H1 (cell line): ENCODE data around the gene VSIR. TPM values are rescaled to one million over a fixed set of nuclear protein-coding genes. Genes with fewer than 3 reads are reported as not detected.
A peak's percentile ranks its signal among the peaks of the same experiment; 100 is the strongest.

Experiments used
- CTCF ChIA-PET: fragments of 300-600 bp; sonication (Branson Sonifier 250); formaldehyde crosslinking; loops from one replicate; lab custom pipeline; 2021; ENCODE audit not compliant: partially characterized antibody; lab: Charles Lee
- POLR2A ChIA-PET: fragments of 300-600 bp; sonication (Branson Sonifier 250); formaldehyde crosslinking; loops from one replicate; lab custom pipeline; 2021; ENCODE audit warnings: inconsistent platforms; ENCODE audit not compliant: partially characterized antibody; lab: Charles Lee
- DNase-seq, 2 experiments: peaks; one replicate each; pipeline versions ENCODE4 v3.0.0 to v3.0.0-alpha.2; 2010 to 2022; ENCODE audit warnings: low spot score in 2 of 2, low read depth in 1 of 2, mixed read lengths in 1 of 2
- FAIRE-seq: peaks from 2 replicates; lab custom pipeline; 2011; peaks lifted over from hg19 to GRCh38; lab: Jason Lieb, UNC
- H2AFZ ChIP-seq: 2 replicates; pipeline ENCODE4 v1.8.1; 2012; ENCODE audit warnings: low read length, inconsistent platforms
- H2AK5ac ChIP-seq: 2 replicates; pipeline ENCODE4 v1.6.1; 2013; ENCODE audit warnings: low read depth, low read length
- H2BK120ac ChIP-seq: replicated peaks from 2 replicates; pipeline ENCODE3; 2013; ENCODE audit warnings: low read depth, low read length, inconsistent platforms
- H2BK12ac ChIP-seq: 2 replicates; pipeline ENCODE4 v1.6.1; 2013; ENCODE audit warnings: low read depth, low read length
- H2BK15ac ChIP-seq: 2 replicates; pipeline ENCODE4 v1.6.1; 2013; ENCODE audit warnings: low read length
- H2BK20ac ChIP-seq: 2 replicates; pipeline ENCODE4 v1.6.1; 2013; ENCODE audit warnings: low read length
- H2BK5ac ChIP-seq: 2 replicates; pipeline ENCODE4 v1.6.1; 2013; ENCODE audit warnings: low read depth, low read length
- H3K14ac ChIP-seq: 2 replicates; pipeline ENCODE4 v1.6.1; 2013; ENCODE audit warnings: inconsistent platforms; ENCODE audit not compliant: insufficient read length
- H3K18ac ChIP-seq: 2 replicates; pipeline ENCODE4 v1.6.1; 2013; ENCODE audit warnings: low read length; ENCODE audit errors: extremely low read depth
- H3K23ac ChIP-seq: 2 replicates; pipeline ENCODE4 v1.6.1; 2013; ENCODE audit warnings: inconsistent platforms; ENCODE audit not compliant: insufficient read length
- H3K23me2 ChIP-seq: 2 replicates; pipeline ENCODE4 v1.6.1; 2013; ENCODE audit warnings: low read depth, low read length
- H3K27ac ChIP-seq: 2 replicates; pipeline ENCODE4 v1.6.1; 2011; ENCODE audit warnings: low read depth, low read length, inconsistent platforms
- H3K27me3 ChIP-seq, 4 experiments: replicated peaks in 1 of 4; 1 replicate in 1 of 4; 2 replicates in 3 of 4; pipeline versions ENCODE4 v1.6.1 to v1.8.1; 2011 to 2013; ENCODE audit warnings: low read length in 3 of 4, mild to moderate bottlenecking in 3 of 4, inconsistent platforms in 2 of 4, mixed read lengths in 2 of 4, moderate library complexity in 1 of 4; ENCODE audit not compliant: control insufficient read depth in 3 of 4, insufficient read depth in 3 of 4; ENCODE audit errors: extremely low read depth in 1 of 4
- H3K36me3 ChIP-seq, 4 experiments: 2 replicates each; pipeline versions ENCODE4 v1.6.1 to v1.8.1; 2011 to 2013; ENCODE audit warnings: mild to moderate bottlenecking in 4 of 4, low read length in 3 of 4, moderate library complexity in 2 of 4, control low read depth in 1 of 4, inconsistent platforms in 1 of 4; ENCODE audit not compliant: insufficient read depth in 4 of 4, control insufficient read depth in 2 of 4
- H3K4ac ChIP-seq: replicated peaks from 2 replicates; pipeline ENCODE3; 2013; ENCODE audit warnings: low read length, low read depth, mixed read lengths, inconsistent platforms; ENCODE audit not compliant: insufficient read length
- H3K4me1 ChIP-seq, 4 experiments: replicated peaks in 1 of 4; 1 replicate in 1 of 4; 2 replicates in 3 of 4; pipeline versions ENCODE4 v1.6.1 to v1.8.1; 2011 to 2013; ENCODE audit warnings: low read length in 3 of 4, inconsistent platforms in 2 of 4, mixed read lengths in 1 of 4; ENCODE audit not compliant: insufficient read depth in 4 of 4, control insufficient read depth in 3 of 4
- H3K4me2 ChIP-seq, 2 experiments: 2 replicates each; pipeline versions ENCODE4 v1.6.1 to v1.8.1; 2011 to 2013; ENCODE audit warnings: low read depth in 2 of 2, low read length in 2 of 2, control low read depth in 1 of 2, inconsistent platforms in 1 of 2, mild to moderate bottlenecking in 1 of 2; ENCODE audit not compliant: insufficient read depth in 1 of 2
- H3K4me3 ChIP-seq, 4 experiments: fragments of 200-600, 300-600 bp in 1 of 4; sonication (generic), shearing (Covaris generic), sonication (Bioruptor Twin) in 1 of 4; 2 replicates each; pipeline versions ENCODE4 v1.5.1 to v1.8.1; 2011 to 2016; ENCODE audit warnings: low read length in 4 of 4, low read depth in 3 of 4, control low read depth in 2 of 4, inconsistent platforms in 2 of 4, mild to moderate bottlenecking in 2 of 4, mixed read lengths in 1 of 4, moderate library complexity in 1 of 4; ENCODE audit not compliant: insufficient read depth in 2 of 4; ENCODE audit errors: extremely low read depth in 1 of 4
- H3K56ac ChIP-seq: replicated peaks from 2 replicates; pipeline ENCODE3; 2013; ENCODE audit warnings: low read depth, mild to moderate bottlenecking, mixed read lengths, low read length, inconsistent platforms; ENCODE audit not compliant: insufficient read length
- H3K79me1 ChIP-seq: 2 replicates; pipeline ENCODE4 v1.6.1; 2013; ENCODE audit warnings: low read depth, low read length, control low read depth
- H3K79me2 ChIP-seq, 2 experiments: 2 replicates each; pipeline versions ENCODE4 v1.6.1 to v1.8.1; 2012 to 2013; ENCODE audit warnings: low read length in 2 of 2, mild to moderate bottlenecking in 2 of 2, inconsistent platforms in 1 of 2; ENCODE audit not compliant: insufficient read depth in 2 of 2, control insufficient read depth in 1 of 2
- H3K9ac ChIP-seq, 4 experiments: replicated peaks in 1 of 4; 1 replicate in 1 of 4; 2 replicates in 3 of 4; pipeline versions ENCODE4 v1.6.1 to v1.8.1; 2011 to 2013; ENCODE audit warnings: low read depth in 3 of 4, low read length in 3 of 4, control low read depth in 2 of 4, mild to moderate bottlenecking in 2 of 4, moderate library complexity in 2 of 4, inconsistent platforms in 1 of 4; ENCODE audit errors: extremely low read depth in 1 of 4
- H3K9me3 ChIP-seq, 2 experiments: 2 replicates each; pipeline versions ENCODE4 v1.6.1 to v1.8.1; 2012 to 2013; ENCODE audit warnings: mild to moderate bottlenecking in 2 of 2, moderate library complexity in 2 of 2, control low read depth in 1 of 2, inconsistent platforms in 1 of 2, low read depth in 1 of 2, low read length in 1 of 2, mixed read lengths in 1 of 2; ENCODE audit not compliant: insufficient read depth in 2 of 2
- H4K20me1 ChIP-seq, 2 experiments: replicated peaks in 1 of 2; 2 replicates each; pipeline versions ENCODE3 to v1.8.1; 2011 to 2013; ENCODE audit warnings: inconsistent platforms in 2 of 2, low read length in 2 of 2, mild to moderate bottlenecking in 1 of 2; ENCODE audit not compliant: insufficient read depth in 2 of 2, control insufficient read depth in 1 of 2
- H4K5ac ChIP-seq: 2 replicates; pipeline ENCODE4 v1.6.1; 2013; ENCODE audit warnings: low read length, low read depth, mixed read lengths, inconsistent platforms; ENCODE audit not compliant: insufficient read length
- H4K8ac ChIP-seq: 2 replicates; pipeline ENCODE4 v1.8.0; 2013; ENCODE audit warnings: mild to moderate bottlenecking, moderate library complexity, low read length, inconsistent platforms; ENCODE audit not compliant: insufficient read depth; ENCODE audit errors: extremely low read depth
- H4K91ac ChIP-seq: replicated peaks from 2 replicates; pipeline ENCODE3; 2013; ENCODE audit warnings: low read length, mixed read lengths, inconsistent platforms; ENCODE audit not compliant: insufficient read length
- BCL11A ChIP-seq, 2 experiments: IDR thresholded peaks; one replicate each; pipeline ENCODE4 v1.6.1; 2011; ENCODE audit warnings: low read depth in 2 of 2, low read length in 2 of 2, mild to moderate bottlenecking in 2 of 2
- CBX8 ChIP-seq: fragments of 300-800, 300-1000 bp; sonication (generic); IDR thresholded peaks from 2 replicates; pipeline ENCODE4 v1.7.1; 2016; ENCODE audit warnings: low read depth, low read length, borderline replicate concordance
- CHD1 ChIP-seq: IDR thresholded peaks from 2 replicates; pipeline ENCODE4 v1.6.1; 2012; ENCODE audit warnings: low read depth, low read length, improper control_type of control experiment
- EGR1 ChIP-seq: IDR thresholded peaks from 2 replicates; pipeline ENCODE4 v1.6.1; 2011; ENCODE audit warnings: low read depth, low read length, borderline replicate concordance
- JUN ChIP-seq: IDR thresholded peaks from 2 replicates; pipeline ENCODE4 v1.6.1; 2011; ENCODE audit warnings: low read depth, mild to moderate bottlenecking, improper control_type of control experiment, low read length
- KDM5A ChIP-seq: fragments of 200-600 bp; IDR thresholded peaks from 2 replicates; pipeline ENCODE4 v1.7.1; 2012; ENCODE audit warnings: mild to moderate bottlenecking, low read length, inconsistent platforms, mixed read lengths
- NANOG ChIP-seq: IDR thresholded peaks from 2 replicates; pipeline ENCODE4 v1.6.1; 2011; ENCODE audit warnings: low read length, low read depth, mild to moderate bottlenecking, inconsistent platforms; ENCODE audit not compliant: insufficient read depth, poor library complexity, severe bottlenecking
- RFX5 ChIP-seq: IDR thresholded peaks from 2 replicates; pipeline ENCODE4 v1.6.1; 2011; ENCODE audit warnings: low read depth, low read length, improper control_type of control experiment, borderline replicate concordance
- RXRA ChIP-seq: IDR thresholded peaks from 2 replicates; pipeline ENCODE4 v1.6.1; 2011; ENCODE audit warnings: low read depth, mild to moderate bottlenecking, low read length, moderate library complexity; ENCODE audit not compliant: insufficient read depth
- SIN3A ChIP-seq, 2 experiments: IDR thresholded peaks in 1 of 2; conservative IDR thresholded peaks in 1 of 2; 2 replicates each; pipeline ENCODE4 v1.6.1; 2011 to 2012; ENCODE audit warnings: low read length in 2 of 2, improper control_type of control experiment in 1 of 2, low read depth in 1 of 2, mild to moderate bottlenecking in 1 of 2
- SIX5 ChIP-seq: IDR thresholded peaks from 2 replicates; pipeline ENCODE4 v1.6.1; 2011; ENCODE audit warnings: mild to moderate bottlenecking, low read depth, low read length
- SP2 ChIP-seq: IDR thresholded peaks from 2 replicates; pipeline ENCODE4 v1.6.1; 2012; ENCODE audit warnings: mild to moderate bottlenecking, low read length, inconsistent platforms
- WGBS, 2 experiments: shearing (Covaris generic) in 1 of 2; methylation state at CpG; one replicate each; pipeline versions ENCODE4 v1.1.6 to v1.1.7; 2013 to 2015; ENCODE audit warnings: low lambda C conversion rate in 2 of 2, mixed read lengths in 2 of 2, inconsistent platforms in 1 of 2, low coverage in 1 of 2, missing lambda C conversion rate in 1 of 2; ENCODE audit not compliant: insufficient replicate concordance in 2 of 2, insufficient coverage in 1 of 2, insufficient read length in 1 of 2; ENCODE audit errors: extremely low coverage in 1 of 2, missing lambda C conversion rate in 1 of 2; 5-methylcytosine and 5-hydroxymethylcytosine counted together
- polyA plus RNA-seq, 7 experiments: library from polyadenylated mRNA; depleted of rRNA in 3 of 7; stranded (reverse) in 5 of 7; unstranded in 2 of 7; fragments of >200 nt in 5 of 7; fragments of 200-250 nt in 2 of 7; gene quantifications; 1 replicate in 5 of 7; 2 replicates in 1 of 7; 4 replicates in 1 of 7; pipeline versions ENCODE4 v1.2.1 to v1.2.3, GENCODE V29; 2011 to 2013; ENCODE audit warnings: missing spikeins in 2 of 7, mixed read lengths in 2 of 7
- total RNA-seq: library from RNA; stranded (reverse); fragmentation: NEBNext Ultra II Directional; extraction: Animal tissue kit (Norgen Biotek cat#: 25700); gene quantifications from 2 replicates; pipeline ENCODE4 v1.2.1, GENCODE V29; 2021
- TF ChIP-seq, protein P1 (sequence below): IDR thresholded peaks from 2 replicates; pipeline ENCODE4 v1.6.1; 2011; ENCODE audit warnings: low read length, improper control_type of control experiment

VSIR gene
- total and polyA plus RNA-seq, 2 of the 8 experiments (the other 6 are each of a cell fraction or from before 2014, with no cell fraction given): 0.33 TPM; not detected in 1

DNA sequence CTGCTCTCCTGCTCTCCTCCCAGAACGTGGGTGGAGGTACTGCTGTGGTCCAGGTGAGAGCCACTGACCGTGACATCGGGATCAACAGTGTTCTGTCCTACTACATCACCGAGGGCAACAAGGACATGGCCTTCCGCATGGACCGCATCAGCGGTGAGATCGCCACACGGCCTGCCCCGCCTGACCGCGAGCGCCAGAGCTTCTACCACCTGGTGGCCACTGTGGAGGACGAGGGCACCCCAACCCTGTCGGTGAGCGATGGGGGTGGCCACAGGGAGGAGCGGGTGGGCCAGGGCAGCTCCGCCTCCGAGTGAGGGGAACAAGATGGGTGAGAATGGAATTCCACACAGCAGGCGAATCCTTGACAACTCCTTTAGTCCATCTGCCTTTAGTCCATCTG, 31.6 kb downstream of the VSIR start:
- Histone ChIP-seq H3K4ac (no peak overlapping the region), H4K8ac (peak overlapping the region; percentile 29; the same call in 1 of the 2 replicates)
- POLR2A ChIA-PET: no interaction called here
- TF ChIP-seq RFX5 (no peak), SIN3A (conservative IDR thresholded peaks at IDR 0.05 in 1 of 2, IDR thresholded peaks at IDR 0.05 in 1 of 2; ENCODE audit: low read depth in 1 of 2, low read length in 2 of 2) (no peak), KDM5A (no peak), CBX8 (no peak), SIX5 (no peak), CHD1 (no peak), EGR1 (no peak), JUN (no peak), RXRA (no peak), NANOG (no peak), SP2 (no peak), BCL11A (IDR thresholded peaks at IDR 0.05; ENCODE audit: low read depth in 2 of 2, low read length in 2 of 2) (no peak)
- TF ChIP-seq, protein P1, sequence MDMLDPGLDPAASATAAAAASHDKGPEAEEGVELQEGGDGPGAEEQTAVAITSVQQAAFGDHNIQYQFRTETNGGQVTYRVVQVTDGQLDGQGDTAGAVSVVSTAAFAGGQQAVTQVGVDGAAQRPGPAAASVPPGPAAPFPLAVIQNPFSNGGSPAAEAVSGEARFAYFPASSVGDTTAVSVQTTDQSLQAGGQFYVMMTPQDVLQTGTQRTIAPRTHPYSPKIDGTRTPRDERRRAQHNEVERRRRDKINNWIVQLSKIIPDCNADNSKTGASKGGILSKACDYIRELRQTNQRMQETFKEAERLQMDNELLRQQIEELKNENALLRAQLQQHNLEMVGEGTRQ: no peak

More for the DNA sequence above, 31.6 kb downstream of the VSIR start:
- CTCF ChIA-PET: interaction anchor here (0.8 to 2.8 kb wide), 5 partner anchors 12 to 33 kb away, joined by 3 to 14 read pairs (median 3); partner anchors contain the start of gene C10orf105
- H4K5ac ChIP-seq: no peak overlapping the region
- H2BK20ac ChIP-seq: no peak overlapping the region
- H3K4me1 ChIP-seq: peaks cover 1 to 5% (median 3%) of the 10 kb centered on the region in 4 experiments; a peak in 5 of 7 replicates
- no peak overlapping the region for H3K56ac ChIP-seq
- H2AFZ ChIP-seq: no peak overlapping the region
- no peak overlapping the region for H3K4me3 ChIP-seq
- no peaks in the 10 kb centered on the region for H3K9me3 ChIP-seq
- H3K18ac ChIP-seq: no peak overlapping the region
- no peak overlapping the region for H3K27ac ChIP-seq
- no peak overlapping the region for H2AK5ac ChIP-seq
- no peaks in the 10 kb centered on the region for H4K20me1 ChIP-seq
- no peak overlapping the region for H3K9ac ChIP-seq
- no peaks in the 10 kb centered on the region for H3K36me3 ChIP-seq
- H3K79me1 ChIP-seq: no peaks in the 10 kb centered on the region
- H3K14ac ChIP-seq: no peak overlapping the region
- H2BK120ac ChIP-seq: no peak overlapping the region
- no peak overlapping the region for H2BK5ac ChIP-seq
- H3K4me2 ChIP-seq: no peak overlapping the region
- H3K23ac ChIP-seq: no peak overlapping the region
- no peak overlapping the region for H2BK15ac ChIP-seq
- WGBS, 2 experiments: 89% methylated on average over 20 of the region's 20 CpGs; no CpG with 5 or more reads in 1 of the 2 experiments
- no peak overlapping the region for H2BK12ac ChIP-seq
- H3K23me2 ChIP-seq: no peaks in the 10 kb centered on the region
- H4K91ac ChIP-seq: no peak overlapping the region
- no peak for DNase-seq
- no peak for FAIRE-seq
- H3K27me3 ChIP-seq: 0 out of 7 replicates have a peak, but pooled peaks cover 0 to 2% (median 0%) of the 10 kb centered on the region in 4 experiments
- H3K79me2 ChIP-seq: no peaks in the 10 kb centered on the region
